Thoracic aorta (tissue), 2 donors: Measurements from ENCODE around the gene SCYGR4. TPM values are rescaled to one million over a fixed set of nuclear protein-coding genes. Genes with fewer than 3 reads are reported as not detected.

Source experiments
- ATAC-seq: fragments of 150-250 bp; one replicate; pipeline ENCODE4 v1.8.0; 2017; ENCODE audit warnings: low read depth; ENCODE audit not compliant: insufficient number of reproducible peaks, low FRiP score
- DNase-seq: peaks from one replicate; pipeline ENCODE4 v3.0.0-alpha.2; 2020; ENCODE audit warnings: low spot score
- H3K27ac ChIP-seq, 2 donors: fragments of 200-600 bp; sonication (generic); 1 replicate in 1 of 2; 2 replicates in 1 of 2; pipeline ENCODE4 v1.5.1; 2016; ENCODE audit warnings: mild to moderate bottlenecking in 2 of 2, moderate library complexity in 2 of 2
- H3K27me3 ChIP-seq: fragments of 200-600 bp; sonication (generic); replicated peaks from 2 replicates; pipeline ENCODE4 v1.6.0; 2016; ENCODE audit warnings: mild to moderate bottlenecking; ENCODE audit not compliant: insufficient read depth
- H3K36me3 ChIP-seq: fragments of 200-600 bp; sonication (generic); one replicate; pipeline ENCODE4 v1.5.1; 2016
- H3K4me1 ChIP-seq, 2 donors: fragments of 200-600 bp; sonication (generic); 1 replicate in 1 of 2; 2 replicates in 1 of 2; pipeline versions ENCODE4 v1.5.1 to v1.6.0; 2016; ENCODE audit warnings: low read depth in 2 of 2, mild to moderate bottlenecking in 1 of 2; ENCODE audit not compliant: control insufficient read depth in 1 of 2
- H3K4me3 ChIP-seq: fragments of 200-600 bp; sonication (generic); 2 replicates; pipeline ENCODE4 v1.5.1; 2016; ENCODE audit warnings: mild to moderate bottlenecking
- H3K9me3 ChIP-seq: fragments of 200-600 bp; sonication (generic); 2 replicates; pipeline ENCODE4 v1.5.1; 2016
- total RNA-seq, 2 donors: library from RNA; depleted of rRNA; stranded (reverse); fragments of >200 nt; gene quantifications; one replicate each; pipeline versions ENCODE4 v1.1.0 to v1.2.3, GENCODE V29; 2016
- TF ChIP-seq, protein P1 (sequence below): fragments of 200-600 bp; sonication (generic); IDR thresholded peaks from one replicate; pipeline ENCODE4 v1.5.1; 2019; ENCODE audit warnings: antibody characterized with exemption

The SCYGR4 gene
- total RNA-seq, 2 donors from 2014 or later: not detected

DNA sequence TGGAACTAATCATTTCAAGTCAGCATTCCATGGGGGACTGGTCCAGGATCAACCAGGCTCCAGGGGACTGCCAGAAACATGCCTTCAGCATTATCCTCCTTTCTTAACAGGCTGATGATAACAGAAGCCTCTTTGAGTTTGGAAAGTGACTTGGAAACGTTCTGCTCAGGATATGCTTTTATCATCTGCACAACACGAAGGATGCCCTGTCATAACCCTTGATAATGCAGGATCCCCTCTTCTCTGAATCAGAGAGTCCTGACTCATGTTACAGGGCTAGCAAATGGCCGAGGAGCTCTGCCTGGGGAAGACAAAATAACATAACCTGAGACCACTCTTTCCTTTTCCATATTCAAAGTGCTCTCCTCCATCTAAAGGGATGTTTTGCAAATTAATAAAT is 9.4 kb upstream of the SCYGR4 start:
- H3K4me3 ChIP-seq: no peak overlapping the region
- no peaks in the 10 kb centered on the region for H3K9me3 ChIP-seq
- TF ChIP-seq, protein P1, sequence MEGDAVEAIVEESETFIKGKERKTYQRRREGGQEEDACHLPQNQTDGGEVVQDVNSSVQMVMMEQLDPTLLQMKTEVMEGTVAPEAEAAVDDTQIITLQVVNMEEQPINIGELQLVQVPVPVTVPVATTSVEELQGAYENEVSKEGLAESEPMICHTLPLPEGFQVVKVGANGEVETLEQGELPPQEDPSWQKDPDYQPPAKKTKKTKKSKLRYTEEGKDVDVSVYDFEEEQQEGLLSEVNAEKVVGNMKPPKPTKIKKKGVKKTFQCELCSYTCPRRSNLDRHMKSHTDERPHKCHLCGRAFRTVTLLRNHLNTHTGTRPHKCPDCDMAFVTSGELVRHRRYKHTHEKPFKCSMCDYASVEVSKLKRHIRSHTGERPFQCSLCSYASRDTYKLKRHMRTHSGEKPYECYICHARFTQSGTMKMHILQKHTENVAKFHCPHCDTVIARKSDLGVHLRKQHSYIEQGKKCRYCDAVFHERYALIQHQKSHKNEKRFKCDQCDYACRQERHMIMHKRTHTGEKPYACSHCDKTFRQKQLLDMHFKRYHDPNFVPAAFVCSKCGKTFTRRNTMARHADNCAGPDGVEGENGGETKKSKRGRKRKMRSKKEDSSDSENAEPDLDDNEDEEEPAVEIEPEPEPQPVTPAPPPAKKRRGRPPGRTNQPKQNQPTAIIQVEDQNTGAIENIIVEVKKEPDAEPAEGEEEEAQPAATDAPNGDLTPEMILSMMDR: no peak
- ATAC-seq: no peak
- H3K27ac ChIP-seq: no peak overlapping the region
- H3K27me3 ChIP-seq: no peaks in the 10 kb centered on the region
- H3K36me3 ChIP-seq: no peaks in the 10 kb centered on the region
- no peaks in the 10 kb centered on the region for H3K4me1 ChIP-seq
- DNase-seq: no peak

DNA sequence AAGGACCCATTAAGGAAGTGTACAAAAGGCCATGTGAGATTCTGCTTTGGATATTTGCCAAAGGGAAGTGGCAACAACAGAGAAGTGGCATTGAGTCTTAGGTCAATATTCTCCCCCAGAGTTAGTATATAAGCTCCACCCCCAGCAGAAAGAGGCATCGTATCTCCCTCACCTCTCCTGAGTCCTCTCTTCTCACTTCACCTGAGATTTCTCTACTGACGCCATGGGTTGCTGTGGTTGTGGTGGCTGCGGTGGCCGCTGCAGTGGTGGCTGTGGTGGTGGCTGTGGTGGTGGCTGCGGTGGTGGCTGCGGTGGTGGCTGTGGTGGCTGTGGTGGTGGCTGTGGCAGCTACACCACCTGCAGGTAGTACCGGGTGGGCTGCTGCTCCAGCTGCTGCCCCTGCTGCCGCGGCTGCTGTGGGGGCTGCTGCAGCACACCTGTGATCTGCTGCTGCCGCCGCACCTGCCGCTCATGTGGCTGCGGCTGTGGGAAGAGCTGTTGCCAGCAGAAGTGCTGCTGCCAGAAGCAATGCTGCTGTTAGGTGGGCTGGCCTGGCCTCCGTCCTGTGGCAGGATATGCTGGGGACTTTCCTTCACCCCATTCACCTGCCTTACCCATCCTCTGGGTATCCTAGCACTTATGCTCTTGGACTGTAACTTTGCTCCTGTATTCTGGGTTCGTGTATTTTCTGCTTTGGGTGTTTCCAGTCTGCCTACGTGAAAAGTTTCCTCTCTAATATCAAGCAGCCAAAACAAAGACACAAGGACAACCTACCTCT is 8.5 kb upstream of the SCYGR4 start:
- DNase-seq (no peak), ATAC-seq (no peak)
- no peaks in the 10 kb centered on the region for H3K27me3 ChIP-seq
- no peaks in the 10 kb centered on the region for H3K4me1 ChIP-seq
- H3K4me3 ChIP-seq: no peak overlapping the region
- H3K9me3 ChIP-seq: no peaks in the 10 kb centered on the region
- no peak overlapping the region for H3K27ac ChIP-seq
- TF ChIP-seq, protein P1: no peak
- H3K36me3 ChIP-seq: no peaks in the 10 kb centered on the region

DNA sequence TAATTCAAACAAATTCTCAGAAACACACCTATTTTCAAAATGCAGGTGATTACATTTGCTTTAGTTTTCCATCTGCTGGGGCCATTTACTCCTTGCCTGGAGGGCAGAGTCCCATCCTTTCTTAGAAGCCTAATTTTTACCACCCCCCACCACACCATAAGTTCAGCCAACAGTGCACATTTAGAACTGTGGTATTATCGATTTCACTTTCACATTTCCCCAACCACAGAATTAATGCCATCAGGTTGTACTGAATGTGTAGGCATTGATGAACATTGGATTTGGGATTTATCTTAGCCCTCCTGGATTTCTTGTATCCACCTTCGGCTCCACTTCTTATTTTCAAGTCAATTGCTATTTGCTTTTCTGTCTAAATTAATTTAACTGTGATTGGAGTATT is 7.2 kb upstream of the SCYGR4 start:
- H3K4me1 ChIP-seq: no peaks in the 10 kb centered on the region
- H3K4me3 ChIP-seq: no peak overlapping the region
- H3K27me3 ChIP-seq: no peaks in the 10 kb centered on the region
- no peak overlapping the region for H3K27ac ChIP-seq
- ATAC-seq: no peak
- TF ChIP-seq, protein P1: no peak
- H3K36me3 ChIP-seq: no peaks in the 10 kb centered on the region
- no peak for DNase-seq
- H3K9me3 ChIP-seq: no peaks in the 10 kb centered on the region

DNA sequence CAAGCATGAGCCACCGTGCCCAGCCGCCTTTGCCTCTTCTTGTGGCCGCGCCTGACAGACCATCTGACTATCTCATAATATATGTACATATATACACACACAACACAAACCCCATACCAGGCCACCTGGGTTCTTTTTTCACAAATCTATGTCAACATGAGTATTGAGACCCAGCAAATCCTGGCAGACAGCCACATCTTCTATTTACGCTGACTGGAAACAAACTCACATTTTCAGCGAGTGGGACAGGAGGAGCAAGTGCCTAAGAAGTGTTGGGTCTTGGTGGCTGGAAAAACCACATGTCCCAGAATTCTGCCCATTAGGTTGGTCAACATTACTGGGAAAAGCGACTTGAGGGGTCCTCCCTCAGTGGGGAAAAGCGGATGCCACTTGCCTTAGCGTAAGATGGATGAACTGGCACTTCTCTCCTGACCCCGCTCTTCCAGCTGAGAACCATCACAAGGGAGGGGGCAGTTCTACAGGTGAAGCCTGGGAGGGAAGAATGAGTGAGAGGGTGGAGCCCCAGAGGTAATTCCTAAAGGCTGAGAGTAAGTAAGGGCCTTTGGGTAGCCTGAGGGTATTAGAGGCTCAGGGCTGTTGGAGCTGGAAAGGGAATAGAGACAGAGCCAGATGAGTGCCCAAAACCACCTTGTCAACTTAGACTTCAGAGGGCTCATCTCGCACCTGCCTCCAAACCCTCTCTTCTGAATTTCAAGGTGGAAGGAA is 4.6 kb upstream of the SCYGR4 start:
- TF ChIP-seq, protein P1: no peak
- Histone ChIP-seq H3K27me3 (no peaks in the 10 kb centered on the region), H3K4me3 (no peak overlapping the region), H3K36me3 (no peaks in the 10 kb centered on the region), H3K4me1 (no peaks in the 10 kb centered on the region), H3K9me3 (no peaks in the 10 kb centered on the region), H3K27ac (no peak overlapping the region)
- ATAC-seq (no peak), DNase-seq (no peak)

DNA sequence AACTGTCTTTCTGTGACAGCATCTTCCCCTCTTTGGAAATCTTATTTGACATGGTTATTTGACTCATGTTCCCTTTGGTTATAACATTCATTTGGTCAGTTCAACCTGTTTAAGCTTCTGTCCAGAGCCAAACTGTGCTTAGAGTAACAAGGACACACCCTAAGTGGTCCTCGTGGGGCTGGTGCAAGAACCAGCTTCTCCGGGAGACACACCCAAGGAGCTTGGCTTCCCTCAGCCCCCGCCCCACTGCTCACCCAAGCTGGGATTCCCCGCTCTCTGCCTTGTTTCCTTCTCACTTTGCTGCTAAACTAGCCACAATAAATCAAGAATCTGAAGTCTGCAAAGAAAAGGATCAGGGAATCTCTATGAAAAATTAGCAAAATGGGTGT is 4.0 kb upstream of the SCYGR4 start:
- no peak for ATAC-seq
- no peaks in the 10 kb centered on the region for H3K9me3 ChIP-seq
- no peak overlapping the region for H3K4me3 ChIP-seq
- no peaks in the 10 kb centered on the region for H3K27me3 ChIP-seq
- H3K36me3 ChIP-seq: no peaks in the 10 kb centered on the region
- TF ChIP-seq, protein P1: no peak
- no peaks in the 10 kb centered on the region for H3K4me1 ChIP-seq
- DNase-seq: no peak
- no peak overlapping the region for H3K27ac ChIP-seq
